Effector memory CD4-positive, alpha-beta T cell (primary cell): ENCODE measurements around the gene RAB3A.

Experiments
- DNase-seq, 3 donors: peaks; one replicate each; pipeline ENCODE4 v3.0.0-alpha.2; 2020
- H3K27ac ChIP-seq: 2 replicates; pipeline ENCODE4 v1.7.0; 2013; ENCODE audit warnings: mild to moderate bottlenecking, low read length, moderate library complexity; ENCODE audit not compliant: insufficient read depth, poor library complexity, severe bottlenecking
- H3K27me3 ChIP-seq: replicated peaks from 2 replicates; pipeline ENCODE4 v1.7.0; 2013; ENCODE audit warnings: mild to moderate bottlenecking, low read length; ENCODE audit not compliant: insufficient read depth, control insufficient read depth, poor library complexity, severe bottlenecking
- H3K36me3 ChIP-seq: 2 replicates; pipeline ENCODE4 v1.7.0; 2013; ENCODE audit warnings: mild to moderate bottlenecking, low read length, moderate library complexity; ENCODE audit not compliant: control insufficient read depth, insufficient read depth
- H3K4me1 ChIP-seq: 2 replicates; pipeline ENCODE4 v1.7.0; 2013; ENCODE audit warnings: low read length, mild to moderate bottlenecking; ENCODE audit not compliant: control insufficient read depth, insufficient read depth, poor library complexity, severe bottlenecking
- H3K4me3 ChIP-seq: 2 replicates; pipeline ENCODE4 v1.7.0; 2013; ENCODE audit warnings: low read length, low read depth, mild to moderate bottlenecking; ENCODE audit not compliant: insufficient read depth, poor library complexity, severe bottlenecking
- H3K9me3 ChIP-seq: 2 replicates; pipeline ENCODE4 v1.7.0; 2013; ENCODE audit warnings: mild to moderate bottlenecking, low read length, moderate library complexity; ENCODE audit not compliant: control insufficient read depth

RAB3A gene

GRCh38 chr19:18224525-18225354 is 20.9 kb upstream of the RAB3A start:
- Histone ChIP-seq H3K9me3 (no peaks in the 10 kb centered on the region), H3K4me3 (peak overlapping the region; percentile 48), H3K27me3 (peaks cover 41% of the 10 kb centered on the region), H3K4me1 (peaks cover 24% of the 10 kb centered on the region), H3K27ac (no peak overlapping the region), H3K36me3 (no peaks in the 10 kb centered on the region)
- peak; percentile 59 to 75 (median 66) for DNase-seq

DNA sequence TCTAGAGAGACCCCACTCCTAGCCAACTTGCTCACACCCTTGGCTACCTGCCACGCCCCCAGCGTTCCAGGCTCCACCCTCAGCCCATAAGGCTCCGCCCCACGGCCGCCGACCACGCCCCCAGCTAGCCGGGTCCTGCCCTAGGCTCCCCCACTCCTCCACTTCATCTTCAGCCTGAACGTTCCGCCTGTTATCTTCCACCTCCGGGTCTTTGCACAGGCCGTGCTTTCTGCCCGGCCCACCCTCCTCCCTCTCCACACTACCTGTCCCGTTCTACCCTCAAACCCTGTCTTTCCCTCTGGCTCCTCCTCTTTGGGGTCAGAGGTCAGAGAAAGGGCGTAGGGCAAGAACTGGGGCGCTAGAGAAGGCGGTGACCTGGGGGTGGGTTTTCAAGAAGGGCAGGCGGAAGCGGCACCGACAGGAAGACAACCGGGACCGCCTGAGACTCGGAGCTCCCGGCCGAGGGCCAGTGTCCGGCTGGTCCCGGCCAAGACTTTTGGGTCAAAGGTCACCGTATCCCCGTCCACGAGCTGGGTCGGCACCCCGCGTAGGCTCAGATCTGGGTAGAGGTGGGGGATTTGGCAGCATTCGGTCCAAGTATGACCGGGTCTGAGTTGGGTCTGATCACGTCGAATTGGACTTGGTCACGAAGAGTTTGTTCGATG is 20.1 kb upstream of the RAB3A start:
- no peaks in the 10 kb centered on the region for H3K36me3 ChIP-seq
- H3K4me3 ChIP-seq: peak overlapping the region; percentile 48
- no peak overlapping the region for H3K27ac ChIP-seq
- H3K27me3 ChIP-seq: peaks cover 36% of the 10 kb centered on the region
- H3K4me1 ChIP-seq: peaks cover 24% of the 10 kb centered on the region
- DNase-seq: no peak
- no peaks in the 10 kb centered on the region for H3K9me3 ChIP-seq

DNA sequence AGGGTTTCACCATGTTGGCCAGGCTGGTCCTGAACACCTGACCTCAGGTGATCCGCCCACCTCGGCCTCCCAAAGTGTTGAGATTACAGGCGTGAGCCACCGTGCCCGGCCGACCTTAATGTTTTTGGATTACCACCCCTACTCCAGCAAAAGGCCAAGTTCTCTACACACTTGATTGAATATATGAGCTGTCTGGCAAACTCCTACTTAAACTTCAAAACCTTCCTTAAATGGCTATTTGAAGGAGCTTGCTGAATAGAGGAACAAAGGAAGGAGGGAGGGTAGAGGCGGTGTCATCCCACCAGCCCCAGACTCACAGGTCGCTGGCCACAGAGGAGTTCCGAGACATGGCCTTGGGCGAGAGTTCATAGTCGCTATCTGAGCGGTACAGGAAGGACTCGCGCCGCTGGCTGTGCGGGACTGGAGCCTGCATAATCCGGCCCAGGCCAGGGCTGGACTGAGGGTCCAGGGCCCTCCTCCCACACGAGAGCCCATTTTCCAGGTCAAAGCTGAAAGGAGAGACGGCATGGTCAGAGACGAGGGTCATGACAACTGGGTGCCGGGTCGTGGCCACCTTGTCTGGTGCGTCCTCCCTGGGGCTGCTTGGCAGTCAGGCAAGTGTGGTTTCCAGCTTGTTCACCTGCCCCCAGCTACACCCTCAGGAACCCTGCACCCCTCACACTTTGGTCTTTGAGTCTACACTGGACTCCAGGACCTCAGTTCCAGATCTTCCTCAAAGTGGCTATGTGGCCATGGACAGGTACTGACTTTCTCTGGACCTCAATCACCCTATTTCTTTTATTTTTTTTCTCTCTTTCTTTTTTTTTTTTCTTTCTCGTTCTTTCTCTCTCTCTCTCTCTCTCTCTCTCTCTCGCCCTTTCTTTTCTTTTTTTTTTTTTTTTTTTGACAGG is 18.2 kb upstream of the RAB3A start:
- Histone ChIP-seq H3K27ac (no peak overlapping the region), H3K9me3 (no peaks in the 10 kb centered on the region), H3K4me1 (peaks cover 24% of the 10 kb centered on the region), H3K4me3 (no peak overlapping the region), H3K36me3 (no peaks in the 10 kb centered on the region), H3K27me3 (peaks cover 24% of the 10 kb centered on the region)
- DNase-seq: no peak

- no peak for DNase-seq
These were observed 16.9 kb upstream of the RAB3A start for GRCh38 chr19:18220632-18221275.

GRCh38 chr19:18219911-18220631 is 16.2 kb upstream of the RAB3A start:
- peaks cover 11% of the 10 kb centered on the region for H3K4me1 ChIP-seq
- H3K27ac ChIP-seq: no peak overlapping the region
- H3K9me3 ChIP-seq: no peaks in the 10 kb centered on the region
- peaks cover 4% of the 10 kb centered on the region for H3K27me3 ChIP-seq
- H3K36me3 ChIP-seq: no peaks in the 10 kb centered on the region
- no peak overlapping the region for H3K4me3 ChIP-seq
- DNase-seq: no peak

More at GRCh38 chr19:18220632-18221275, 16.9 kb upstream of the RAB3A start:
- H3K27me3 ChIP-seq: peaks cover 11% of the 10 kb centered on the region
- no peak overlapping the region for H3K4me3 ChIP-seq
- no peaks in the 10 kb centered on the region for H3K9me3 ChIP-seq
- peaks cover 17% of the 10 kb centered on the region for H3K4me1 ChIP-seq
- no peak overlapping the region for H3K27ac ChIP-seq
- H3K36me3 ChIP-seq: no peaks in the 10 kb centered on the region

- Histone ChIP-seq H3K27me3 (no peaks in the 10 kb centered on the region), H3K9me3 (no peaks in the 10 kb centered on the region), H3K36me3 (no peaks in the 10 kb centered on the region), H3K27ac (no peak overlapping the region), H3K4me3 (no peak overlapping the region), H3K4me1 (no peaks in the 10 kb centered on the region)
- DNase-seq: no peak
These were observed 14.8 kb upstream of the RAB3A start for GRCh38 chr19:18218600-18218999.

DNA sequence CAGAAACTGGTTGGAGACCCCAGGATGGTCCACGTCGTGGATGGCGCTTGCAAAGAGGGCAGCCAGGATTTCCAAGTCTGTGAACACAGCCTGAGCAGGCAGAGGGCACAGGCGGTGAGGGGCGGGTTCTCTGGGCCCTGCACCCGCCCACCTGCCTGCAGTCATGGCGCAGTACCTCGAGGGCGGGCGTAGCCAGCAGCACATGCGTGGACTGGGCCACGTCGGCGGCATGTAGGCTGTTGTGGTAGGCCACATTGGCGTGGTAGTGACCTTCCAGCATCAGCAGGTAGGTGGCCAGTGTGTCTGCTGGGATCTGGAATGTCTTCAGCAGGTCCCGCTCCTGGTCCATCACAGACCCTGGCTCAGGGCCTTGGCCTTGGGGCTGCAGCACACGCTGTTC is 14.3 kb upstream of the RAB3A start:
- Histone ChIP-seq H3K4me1 (no peaks in the 10 kb centered on the region), H3K36me3 (no peaks in the 10 kb centered on the region), H3K4me3 (no peak overlapping the region), H3K27ac (no peak overlapping the region), H3K9me3 (no peaks in the 10 kb centered on the region), H3K27me3 (no peaks in the 10 kb centered on the region)
- no peak for DNase-seq

DNA sequence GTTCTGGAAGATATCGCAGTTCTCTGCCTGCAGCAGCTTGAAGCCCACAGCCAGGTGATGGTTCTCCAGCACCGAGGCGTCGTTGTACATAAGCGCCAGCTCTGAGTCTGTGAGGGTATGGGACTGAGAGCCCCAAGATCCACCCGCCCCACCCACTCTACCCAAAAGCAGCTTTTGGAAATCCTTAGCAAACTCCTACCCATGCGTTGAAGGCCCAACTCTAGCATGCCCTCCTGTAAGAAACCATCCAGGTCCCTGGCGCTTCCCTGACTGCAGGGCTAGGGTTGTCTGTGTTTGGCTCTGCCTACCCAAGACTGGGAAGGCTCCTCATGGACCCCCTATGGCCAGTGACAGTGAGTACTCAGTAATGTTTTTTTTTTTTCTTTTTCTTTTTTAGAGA is 12.9 kb upstream of the RAB3A start:
- Histone ChIP-seq H3K36me3 (no peaks in the 10 kb centered on the region), H3K4me1 (no peaks in the 10 kb centered on the region), H3K9me3 (no peaks in the 10 kb centered on the region), H3K27ac (no peak overlapping the region), H3K27me3 (no peaks in the 10 kb centered on the region), H3K4me3 (no peak overlapping the region)
- DNase-seq: no peak

DNA sequence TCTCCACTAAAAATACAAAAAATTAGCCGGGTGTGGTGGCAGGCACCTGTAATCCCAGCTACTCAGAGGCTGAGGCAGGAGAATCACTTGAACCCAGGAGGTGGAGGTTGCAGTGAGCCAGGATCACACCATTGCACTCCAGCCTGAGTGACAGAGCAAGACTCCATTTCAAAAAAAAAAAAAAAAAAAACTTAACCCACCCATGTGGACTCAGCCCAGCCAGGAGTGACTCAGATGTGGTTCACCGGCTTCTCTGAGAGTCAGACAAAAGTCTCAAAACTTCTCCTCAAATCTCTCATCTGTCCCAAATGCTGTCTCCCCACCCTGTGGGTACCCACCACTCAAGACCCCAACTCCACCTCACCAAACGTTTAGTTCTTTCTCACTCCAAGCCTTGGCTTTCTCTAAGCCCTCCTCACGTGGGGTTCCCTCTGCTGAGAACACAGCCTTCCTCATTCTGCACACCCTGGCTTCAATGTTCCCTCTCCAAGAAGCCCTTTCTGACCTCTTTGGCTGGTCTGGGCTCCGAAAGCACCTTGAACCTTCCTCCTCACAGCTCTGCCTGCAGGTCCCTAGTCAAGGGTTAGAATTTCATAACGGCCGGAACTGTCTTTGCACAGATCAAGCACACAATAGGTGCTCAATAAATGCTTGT is 11.1 kb upstream of the RAB3A start:
- no peaks in the 10 kb centered on the region for H3K27me3 ChIP-seq
- no peaks in the 10 kb centered on the region for H3K4me1 ChIP-seq
- H3K9me3 ChIP-seq: no peaks in the 10 kb centered on the region
- H3K36me3 ChIP-seq: no peaks in the 10 kb centered on the region
- DNase-seq: no peak
- no peak overlapping the region for H3K4me3 ChIP-seq
- no peak overlapping the region for H3K27ac ChIP-seq
